ENCODE measurements around the gene TTC3.
"Not testable (repeated sequence)": the region's sequence is repeated elsewhere in the genome, so short reads cannot be mapped to it uniquely, and the experiment has no call there.

The TTC3 gene

GRCh38 chr21:37200641-37201480, 127.8 kb downstream of the TTC3 start:
- DNase-seq, result no peak

GRCh38 chr21:37202221-37203110, 129.4 kb downstream of the TTC3 start:
- no peak for DNase-seq

- DNase-seq, result no peak
These were observed 131.5 kb downstream of the TTC3 start for GRCh38 chr21:37204580-37204979.

- no peak for DNase-seq
These were observed 133.4 kb downstream of the TTC3 start for GRCh38 chr21:37206496-37206895.

GRCh38 chr21:37207441-37208009, 134.5 kb downstream of the TTC3 start:
- no peak for DNase-seq

- DNase-seq, result no peak
These were observed 135.1 kb downstream of the TTC3 start for GRCh38 chr21:37208056-37208721.

- no peak for DNase-seq
These were observed 135.7 kb downstream of the TTC3 start for GRCh38 chr21:37208741-37209225.

GRCh38 chr21:37210130-37210529, 137.1 kb downstream of the TTC3 start:
- DNase-seq, result no peak

GRCh38 chr21:37210799-37211198, 137.7 kb downstream of the TTC3 start:
- DNase-seq, result no peak

GRCh38 chr21:37214952-37215351, 141.9 kb downstream of the TTC3 start:
- no peak for DNase-seq

- peak; percentile 20 for DNase-seq
These were observed 146.8 kb downstream of the TTC3 start for GRCh38 chr21:37219761-37220432.

GRCh38 chr21:37220433-37220980, 147.5 kb downstream of the TTC3 start:
- peak; percentile 22 for DNase-seq

- DNase-seq, result peak; percentile 91
These were observed 148.1 kb downstream of the TTC3 start for GRCh38 chr21:37220981-37221664.

GRCh38 chr21:37222248-37222647, 149.2 kb downstream of the TTC3 start:
- DNase-seq, result not testable (repeated sequence)

- no peak for DNase-seq
These were observed 150.8 kb downstream of the TTC3 start for GRCh38 chr21:37223804-37224345.

- DNase-seq, result peak; percentile 28
These were observed 152.1 kb downstream of the TTC3 start for GRCh38 chr21:37224861-37225839.

- no peak for DNase-seq
These were observed 153.2 kb downstream of the TTC3 start for GRCh38 chr21:37226041-37226920.
